ENCODE measurements around the gene PDE9A.

The PDE9A gene

GRCh38 chr21:42646836-42647235, 6.6 kb upstream of the PDE9A start:
- no peak for TF ChIP-seq POLR2AphosphoS5 (IDR thresholded peaks at IDR 0.05; ENCODE audit: low read depth, low read length)
- TF ChIP-seq FOXP2 (optimal IDR thresholded peaks at IDR 0.05; ENCODE audit: borderline replicate concordance, extremely low read depth, extremely low read length, insufficient read depth): no peak
- TF ChIP-seq SIN3A (IDR thresholded peaks at IDR 0.05; ENCODE audit: borderline replicate concordance, insufficient read depth, low read length): no peak
- TF ChIP-seq, protein P1, sequence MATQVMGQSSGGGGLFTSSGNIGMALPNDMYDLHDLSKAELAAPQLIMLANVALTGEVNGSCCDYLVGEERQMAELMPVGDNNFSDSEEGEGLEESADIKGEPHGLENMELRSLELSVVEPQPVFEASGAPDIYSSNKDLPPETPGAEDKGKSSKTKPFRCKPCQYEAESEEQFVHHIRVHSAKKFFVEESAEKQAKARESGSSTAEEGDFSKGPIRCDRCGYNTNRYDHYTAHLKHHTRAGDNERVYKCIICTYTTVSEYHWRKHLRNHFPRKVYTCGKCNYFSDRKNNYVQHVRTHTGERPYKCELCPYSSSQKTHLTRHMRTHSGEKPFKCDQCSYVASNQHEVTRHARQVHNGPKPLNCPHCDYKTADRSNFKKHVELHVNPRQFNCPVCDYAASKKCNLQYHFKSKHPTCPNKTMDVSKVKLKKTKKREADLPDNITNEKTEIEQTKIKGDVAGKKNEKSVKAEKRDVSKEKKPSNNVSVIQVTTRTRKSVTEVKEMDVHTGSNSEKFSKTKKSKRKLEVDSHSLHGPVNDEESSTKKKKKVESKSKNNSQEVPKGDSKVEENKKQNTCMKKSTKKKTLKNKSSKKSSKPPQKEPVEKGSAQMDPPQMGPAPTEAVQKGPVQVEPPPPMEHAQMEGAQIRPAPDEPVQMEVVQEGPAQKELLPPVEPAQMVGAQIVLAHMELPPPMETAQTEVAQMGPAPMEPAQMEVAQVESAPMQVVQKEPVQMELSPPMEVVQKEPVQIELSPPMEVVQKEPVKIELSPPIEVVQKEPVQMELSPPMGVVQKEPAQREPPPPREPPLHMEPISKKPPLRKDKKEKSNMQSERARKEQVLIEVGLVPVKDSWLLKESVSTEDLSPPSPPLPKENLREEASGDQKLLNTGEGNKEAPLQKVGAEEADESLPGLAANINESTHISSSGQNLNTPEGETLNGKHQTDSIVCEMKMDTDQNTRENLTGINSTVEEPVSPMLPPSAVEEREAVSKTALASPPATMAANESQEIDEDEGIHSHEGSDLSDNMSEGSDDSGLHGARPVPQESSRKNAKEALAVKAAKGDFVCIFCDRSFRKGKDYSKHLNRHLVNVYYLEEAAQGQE (IDR thresholded peaks at IDR 0.05; ENCODE audit: insufficient read depth in 1 of 2, low read depth in 2 of 2, low read length in 2 of 2): no peak
- no peak for TF ChIP-seq TAF1 (IDR thresholded peaks at IDR 0.05; ENCODE audit: borderline replicate concordance, insufficient read depth, low read length)

GRCh38 chr21:42648606-42649005, 4.8 kb upstream of the PDE9A start:
- TF ChIP-seq TAF1 (IDR thresholded peaks at IDR 0.05; ENCODE audit: borderline replicate concordance, insufficient read depth, low read length) (no peak), POLR2AphosphoS5 (IDR thresholded peaks at IDR 0.05; ENCODE audit: low read depth, low read length) (no peak), FOXP2 (optimal IDR thresholded peaks at IDR 0.05; ENCODE audit: borderline replicate concordance, extremely low read depth, extremely low read length, insufficient read depth) (no peak), SIN3A (IDR thresholded peaks at IDR 0.05; ENCODE audit: borderline replicate concordance, insufficient read depth, low read length) (no peak)
- TF ChIP-seq, protein P1 (IDR thresholded peaks at IDR 0.05; ENCODE audit: insufficient read depth in 1 of 2, low read depth in 2 of 2, low read length in 2 of 2): no peak

DNA sequence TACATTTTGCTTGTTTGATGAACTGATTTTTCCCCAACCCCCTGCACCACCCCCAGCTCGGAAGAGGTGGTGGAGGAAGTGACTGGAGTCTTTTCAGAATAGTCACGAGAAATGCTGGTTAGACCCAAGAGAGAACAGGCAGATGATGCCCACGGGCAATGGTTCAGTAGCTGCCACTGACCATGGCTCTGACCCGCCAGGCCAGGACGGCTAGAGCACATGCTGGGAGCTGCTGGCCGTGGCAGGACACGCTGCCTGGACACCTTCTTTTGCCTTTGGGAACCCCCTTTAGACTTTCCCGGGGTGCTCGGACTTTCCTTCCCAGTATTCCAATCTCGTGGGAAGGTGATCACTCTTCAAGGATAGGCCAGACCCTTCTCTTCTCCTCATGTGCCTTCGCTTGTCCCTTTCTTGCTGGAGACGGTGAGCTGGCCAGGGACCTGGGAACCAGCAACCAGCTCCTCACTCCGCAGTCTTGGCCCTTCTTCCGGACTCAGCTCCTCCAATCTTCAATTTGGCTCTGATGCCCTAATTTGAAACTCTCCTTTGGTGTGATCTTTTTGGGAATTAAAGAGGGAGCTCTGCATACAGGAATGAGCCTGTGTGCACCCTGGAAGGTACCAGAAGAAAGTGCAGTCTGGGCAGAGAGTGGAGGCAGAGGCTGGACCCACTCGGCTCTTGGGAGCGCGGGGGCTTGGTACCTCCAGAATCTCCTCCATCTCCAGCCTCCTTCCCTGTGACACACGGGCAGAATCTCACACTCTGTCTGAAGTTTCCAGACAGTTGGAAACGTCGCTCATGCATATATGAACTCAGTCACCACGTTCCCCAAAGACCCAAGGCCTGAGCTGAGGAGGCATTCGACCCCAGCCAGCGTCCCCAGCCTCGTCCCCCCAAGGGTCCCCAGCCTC, 4.0 kb upstream of the PDE9A start:
- no peak for TF ChIP-seq TAF1 (IDR thresholded peaks at IDR 0.05; ENCODE audit: borderline replicate concordance, insufficient read depth, low read length)
- TF ChIP-seq, protein P1 (IDR thresholded peaks at IDR 0.05; ENCODE audit: insufficient read depth in 1 of 2, low read depth in 2 of 2, low read length in 2 of 2): no peak
- no peak for TF ChIP-seq FOXP2 (optimal IDR thresholded peaks at IDR 0.05; ENCODE audit: borderline replicate concordance, extremely low read depth, extremely low read length, insufficient read depth)
- no peak for TF ChIP-seq SIN3A (IDR thresholded peaks at IDR 0.05; ENCODE audit: borderline replicate concordance, insufficient read depth, low read length)
- no peak for TF ChIP-seq POLR2AphosphoS5 (IDR thresholded peaks at IDR 0.05; ENCODE audit: low read depth, low read length)

DNA sequence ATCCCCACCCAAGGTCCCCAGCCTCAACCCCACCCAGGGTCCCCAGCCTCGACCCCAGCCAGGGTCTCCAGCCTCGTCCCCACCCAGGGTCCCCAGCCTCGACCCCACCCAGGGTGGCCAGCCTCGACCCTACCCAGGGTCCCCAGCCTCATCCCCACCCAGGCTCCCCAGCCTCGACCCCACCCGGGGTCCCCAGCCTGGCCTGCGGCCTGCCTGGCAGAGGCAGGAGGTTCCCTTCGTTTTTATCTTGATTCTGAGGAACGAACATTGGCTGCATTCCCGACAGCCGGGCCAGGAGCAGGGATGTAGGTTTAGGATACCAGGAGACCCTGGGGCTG, 3.4 kb upstream of the PDE9A start:
- TF ChIP-seq FOXP2 (optimal IDR thresholded peaks at IDR 0.05; ENCODE audit: borderline replicate concordance, extremely low read depth, extremely low read length, insufficient read depth): no peak

DNA sequence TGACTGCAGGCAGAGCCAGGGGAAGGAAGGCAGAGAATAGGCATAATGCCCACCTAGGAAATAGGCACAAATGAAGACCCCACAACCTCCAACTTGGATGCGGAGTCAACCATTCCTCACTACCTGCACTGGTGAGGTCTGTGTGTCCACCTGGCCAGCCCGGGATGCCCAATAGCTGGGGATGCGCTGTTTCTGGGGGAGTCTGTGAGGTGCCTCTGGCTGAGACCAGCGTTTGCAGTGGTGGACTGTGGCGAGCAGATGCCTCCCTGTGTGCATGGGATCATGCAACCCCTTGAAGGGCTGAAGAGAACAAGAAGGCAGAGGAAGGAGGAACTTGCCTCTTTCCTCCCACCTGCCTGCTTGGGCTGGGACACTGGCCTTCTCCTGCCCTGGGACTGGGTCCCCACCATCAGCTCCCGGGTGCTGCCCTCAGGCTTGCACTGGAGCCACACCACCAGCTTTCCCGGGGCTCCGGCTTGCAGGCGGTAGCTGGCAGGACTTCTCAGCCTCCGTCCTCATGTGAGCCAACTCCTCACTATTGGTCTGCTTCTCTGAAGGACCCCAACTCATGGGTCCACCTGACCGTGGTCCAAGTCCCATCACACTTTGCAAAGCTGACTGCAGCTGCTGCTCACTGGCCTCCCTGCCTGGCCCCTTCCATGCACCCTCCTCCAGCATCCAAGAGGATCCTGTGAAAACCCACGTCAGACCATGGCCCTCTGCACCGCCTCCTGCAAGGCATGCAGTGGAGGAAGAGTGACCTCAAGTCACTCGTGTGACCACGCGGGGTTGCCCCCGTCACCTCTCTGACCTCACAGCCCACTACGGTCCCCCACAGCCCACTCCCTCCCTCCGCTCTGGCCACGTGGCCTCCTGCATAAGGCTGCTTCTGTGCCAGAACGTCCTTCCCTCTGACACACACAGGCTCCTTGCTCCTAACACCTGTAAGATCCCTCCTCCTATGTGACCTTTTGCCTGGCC, 2.7 kb upstream of the PDE9A start:
- no peak for TF ChIP-seq SIN3A (IDR thresholded peaks at IDR 0.05; ENCODE audit: borderline replicate concordance, insufficient read depth, low read length)
- TF ChIP-seq FOXP2 (optimal IDR thresholded peaks at IDR 0.05; ENCODE audit: borderline replicate concordance, extremely low read depth, extremely low read length, insufficient read depth): no peak
- TF ChIP-seq, protein P1 (IDR thresholded peaks at IDR 0.05; ENCODE audit: insufficient read depth in 1 of 2, low read depth in 2 of 2, low read length in 2 of 2): no peak
- no peak for TF ChIP-seq TAF1 (IDR thresholded peaks at IDR 0.05; ENCODE audit: borderline replicate concordance, insufficient read depth, low read length)
- TF ChIP-seq POLR2AphosphoS5 (IDR thresholded peaks at IDR 0.05; ENCODE audit: low read depth, low read length): no peak
